ENCODE results near the gene SNX32.
A peak's percentile ranks its signal among the peaks of the same experiment; 100 is the strongest.

SNX32 gene

GRCh38 chr11:65793625-65794400 lies 40.0 kb upstream of the SNX32 start:
- ATAC-seq (no peak), DNase-seq (no peak)
- H3K9me3 Mint-ChIP-seq = no peaks in the 10 kb centered on the region
- H3K4me1 Mint-ChIP-seq = peaks cover 43% of the 10 kb centered on the region
- peaks cover 55% of the 10 kb centered on the region for H3K27me3 Mint-ChIP-seq
- H3K4me3 Mint-ChIP-seq = no peak overlapping the region
- H3K27ac Mint-ChIP-seq = no peak overlapping the region

- Mint-ChIP-seq H3K9me3 (no peaks in the 10 kb centered on the region), H3K4me1 (peaks cover 43% of the 10 kb centered on the region), H3K27ac (no peak overlapping the region), H3K27me3 (peaks cover 49% of the 10 kb centered on the region), H3K4me3 (no peak overlapping the region)
- no peak for DNase-seq
- no peak for ATAC-seq
Observed at GRCh38 chr11:65794570-65795510, 38.9 kb upstream of the SNX32 start.

- Mint-ChIP-seq H3K4me1 (peaks cover 25% of the 10 kb centered on the region), H3K4me3 (no peak overlapping the region), H3K27me3 (peaks cover 54% of the 10 kb centered on the region), H3K9me3 (no peaks in the 10 kb centered on the region), H3K27ac (peak overlapping the region; percentile 11 to 65)
- ATAC-seq (no peak), DNase-seq (no peak)
Observed at GRCh38 chr11:65796726-65797601, 36.8 kb upstream of the SNX32 start.

GRCh38 chr11:65797711-65798110 lies 36.1 kb upstream of the SNX32 start:
- DNase-seq (no peak), ATAC-seq (no peak)
- Mint-ChIP-seq H3K27me3 (peaks cover 62% of the 10 kb centered on the region), H3K4me1 (peaks cover 17% of the 10 kb centered on the region), H3K4me3 (no peak overlapping the region), H3K9me3 (no peaks in the 10 kb centered on the region), H3K27ac (peak overlapping the region in 1 of 2 donors; percentile 12)

GRCh38 chr11:65798882-65799281 lies 34.9 kb upstream of the SNX32 start:
- H3K4me1 Mint-ChIP-seq = peaks cover 17% of the 10 kb centered on the region
- no peak overlapping the region for H3K4me3 Mint-ChIP-seq
- no peak for DNase-seq
- no peak for ATAC-seq
- H3K9me3 Mint-ChIP-seq = no peaks in the 10 kb centered on the region
- no peak overlapping the region for H3K27ac Mint-ChIP-seq
- peaks cover 73% of the 10 kb centered on the region for H3K27me3 Mint-ChIP-seq

- DNase-seq (no peak), ATAC-seq (no peak)
- H3K4me1 Mint-ChIP-seq = peaks cover 9% of the 10 kb centered on the region
- no peaks in the 10 kb centered on the region for H3K9me3 Mint-ChIP-seq
- peak overlapping the region in 1 of 2 donors; percentile 87 for H3K27ac Mint-ChIP-seq
- H3K27me3 Mint-ChIP-seq = peaks cover 78% of the 10 kb centered on the region
- H3K4me3 Mint-ChIP-seq = no peak overlapping the region
Observed at GRCh38 chr11:65801153-65801987, 32.4 kb upstream of the SNX32 start.

- no peak for DNase-seq
- Mint-ChIP-seq H3K27ac (no peak overlapping the region), H3K4me3 (no peak overlapping the region), H3K27me3 (peaks cover 73% of the 10 kb centered on the region), H3K4me1 (peaks cover 8% of the 10 kb centered on the region), H3K9me3 (no peaks in the 10 kb centered on the region)
- no peak for ATAC-seq
Observed at GRCh38 chr11:65802841-65803240, 30.9 kb upstream of the SNX32 start.

GRCh38 chr11:65803797-65804492 lies 29.8 kb upstream of the SNX32 start:
- peaks cover 8% of the 10 kb centered on the region for H3K4me1 Mint-ChIP-seq
- ATAC-seq (no peak), DNase-seq (no peak)
- H3K27me3 Mint-ChIP-seq = peaks cover 72% of the 10 kb centered on the region
- H3K9me3 Mint-ChIP-seq = no peaks in the 10 kb centered on the region
- H3K4me3 Mint-ChIP-seq = no peak overlapping the region
- H3K27ac Mint-ChIP-seq = no peak overlapping the region

GRCh38 chr11:65806979-65807378 lies 26.8 kb upstream of the SNX32 start:
- DNase-seq (no peak), ATAC-seq (no peak)
- no peak overlapping the region for H3K4me3 Mint-ChIP-seq
- H3K27me3 Mint-ChIP-seq = peaks cover 50% of the 10 kb centered on the region
- H3K4me1 Mint-ChIP-seq = peaks cover 8% of the 10 kb centered on the region
- H3K9me3 Mint-ChIP-seq = no peaks in the 10 kb centered on the region
- H3K27ac Mint-ChIP-seq = no peak overlapping the region

GRCh38 chr11:65808744-65809341 lies 24.9 kb upstream of the SNX32 start:
- Mint-ChIP-seq H3K27me3 (peaks cover 31% of the 10 kb centered on the region), H3K27ac (no peak overlapping the region), H3K9me3 (no peaks in the 10 kb centered on the region), H3K4me3 (no peak overlapping the region), H3K4me1 (peaks cover 5% of the 10 kb centered on the region)
- ATAC-seq = no peak
- DNase-seq = no peak

GRCh38 chr11:65809496-65809895 lies 24.3 kb upstream of the SNX32 start:
- Mint-ChIP-seq H3K4me3 (no peak overlapping the region), H3K4me1 (no peaks in the 10 kb centered on the region), H3K27me3 (peaks cover 24% of the 10 kb centered on the region), H3K9me3 (no peaks in the 10 kb centered on the region), H3K27ac (no peak overlapping the region)
- no peak for DNase-seq
- no peak for ATAC-seq

- no peak overlapping the region for H3K27ac Mint-ChIP-seq
Observed at GRCh38 chr11:65810046-65810868, 23.5 kb upstream of the SNX32 start.

GRCh38 chr11:65811764-65812475 lies 21.8 kb upstream of the SNX32 start:
- Mint-ChIP-seq H3K27me3 (peaks cover 14% of the 10 kb centered on the region), H3K27ac (no peak overlapping the region), H3K4me3 (no peak overlapping the region), H3K9me3 (no peaks in the 10 kb centered on the region), H3K4me1 (peaks cover 7% of the 10 kb centered on the region)
- no peak for DNase-seq
- ATAC-seq = no peak

More at GRCh38 chr11:65810046-65810868, 23.5 kb upstream of the SNX32 start:
- no peaks in the 10 kb centered on the region for H3K4me1 Mint-ChIP-seq
- ATAC-seq = peak; percentile 71
- no peak for DNase-seq
- H3K27me3 Mint-ChIP-seq = peaks cover 19% of the 10 kb centered on the region
- H3K9me3 Mint-ChIP-seq = no peaks in the 10 kb centered on the region
- H3K4me3 Mint-ChIP-seq = no peak overlapping the region
